Right ventricle myocardium inferior (tissue), 1 donor: ENCODE measurements around the gene CASP2. TPM values are rescaled to one million over a fixed set of nuclear protein-coding genes. Genes with fewer than 3 reads are reported as not detected.
"Not testable (repeated sequence)": the region's sequence is repeated elsewhere in the genome, so short reads cannot be mapped to it uniquely, and the experiment has no call there.

Experiments
- ATAC-seq: fragments of 200-7000 bp; cut with Tn5 transposase; one replicate; pipeline ENCODE4 v1.9.1; 2020; ENCODE audit warnings: mild to moderate bottlenecking, moderate library complexity
- DNase-seq: peaks from one replicate; pipeline ENCODE4 v3.0.0; 2021; ENCODE audit errors: missing footprints
- intact Hi-C: fragments of 100-400 bp; cut with DNase I; formaldehyde crosslinking; loops from one replicate; pipeline ENCODE4 v1.11.0; 2022
- total RNA-seq: library from RNA; stranded (reverse); fragmentation: NEBNext Ultra II Directional; extraction: Animal tissue kit (Norgen Biotek cat#: 25700); gene quantifications from one replicate; pipeline ENCODE4 v1.2.1, GENCODE V29; 2021
- donor health status: DM: no; HTN: yes; CAD: no; lungs with severe emphysema.

The CASP2 gene
- total RNA-seq, 1 donor from 2014 or later: 11.8 TPM

GRCh38 chr7:143259765-143260164 is 28.4 kb upstream of the CASP2 start:
- DNase-seq (no peak), ATAC-seq (no peak)
- intact Hi-C loops: no loop called here

- intact Hi-C loops: no loop called here
- DNase-seq (no peak), ATAC-seq (no peak)
Observed at GRCh38 chr7:143261901-143262300, 26.2 kb upstream of the CASP2 start.

- intact Hi-C loops: loop anchor here (1.0 kb wide), 2 partner anchors 22 to 117 kb away; no protein-coding TSS in a partner anchor
- ATAC-seq: peak; percentile 98
Observed at GRCh38 chr7:143263266-143264195, 24.6 kb upstream of the CASP2 start, which contains the start of gene GSTK1. GSTK1 (plus strand) TSS chr7:143263441; CDS start chr7:143263514, 73 bp downstream.

GRCh38 chr7:143264196-143264568 is 24.0 kb upstream of the CASP2 start:
- DNase-seq, ATAC-seq, intact Hi-C loops: not testable (repeated sequence)

More at GRCh38 chr7:143263266-143264195, 24.6 kb upstream of the CASP2 start, which contains the start of gene GSTK1:
- peak; percentile 95 for DNase-seq

GRCh38 chr7:143265017-143265693 is 23.0 kb upstream of the CASP2 start:
- ATAC-seq (no peak), DNase-seq (no peak)
- intact Hi-C loops: no loop called here

GRCh38 chr7:143269251-143269650 is 18.9 kb upstream of the CASP2 start:
- ATAC-seq: no peak
- intact Hi-C loops: no loop called here

GRCh38 chr7:143271240-143271639 is 16.9 kb upstream of the CASP2 start:
- DNase-seq (no peak), ATAC-seq (no peak)
- intact Hi-C loops: no loop called here

More at GRCh38 chr7:143269251-143269650, 18.9 kb upstream of the CASP2 start:
- no peak for DNase-seq

- ATAC-seq: no peak
- no peak for DNase-seq
- intact Hi-C loops: no loop called here
Observed at GRCh38 chr7:143272871-143273270, 15.3 kb upstream of the CASP2 start.

- peak; percentile 80 for ATAC-seq
- no peak for DNase-seq
- intact Hi-C loops: no loop called here
Observed at GRCh38 chr7:143279186-143280098, 8.7 kb upstream of the CASP2 start.

- no peak for DNase-seq
- intact Hi-C loops: no loop called here
- ATAC-seq: no peak
Observed at GRCh38 chr7:143280160-143280559, 8.0 kb upstream of the CASP2 start.

- ATAC-seq (no peak), DNase-seq (no peak)
- intact Hi-C loops: no loop called here
Observed at GRCh38 chr7:143280566-143280965, 7.6 kb upstream of the CASP2 start.

GRCh38 chr7:143281529-143281928 is 6.6 kb upstream of the CASP2 start:
- intact Hi-C loops: no loop called here
- ATAC-seq (no peak), DNase-seq (no peak)

- ATAC-seq: no peak
Observed at GRCh38 chr7:143282124-143282523, 6.0 kb upstream of the CASP2 start.

GRCh38 chr7:143283381-143283780 is 4.8 kb upstream of the CASP2 start:
- DNase-seq: no peak
- ATAC-seq: no peak
- intact Hi-C loops: no loop called here

More at GRCh38 chr7:143282124-143282523, 6.0 kb upstream of the CASP2 start:
- no peak for DNase-seq
- intact Hi-C loops: no loop called here

GRCh38 chr7:143284591-143285469 is 3.3 kb upstream of the CASP2 start, which contains the start of gene TMEM139:
TMEM139 (plus strand) TSS chr7:143284958; CDS start chr7:143285958, 1,000 bp downstream.
- intact Hi-C loops: loop anchor here (1.0 to 5.0 kb wide), 2 partner anchors 22 to 43 kb away; partner anchors contain the start of gene GSTK1
- DNase-seq: no peak
- peak; percentile 23 for ATAC-seq

GRCh38 chr7:143285470-143285778 is 2.7 kb upstream of the CASP2 start:
- no peak for DNase-seq
- peak; percentile 53 for ATAC-seq
- intact Hi-C loops: loop anchor here (1.0 to 5.0 kb wide), 2 partner anchors 22 to 43 kb away; partner anchors contain the start of gene GSTK1

GRCh38 chr7:143285806-143286521 is 2.2 kb upstream of the CASP2 start:
- DNase-seq (no peak), ATAC-seq (no peak)
- intact Hi-C loops: loop anchor here (1.0 to 5.0 kb wide), 2 partner anchors 23 to 44 kb away; partner anchors contain the start of gene GSTK1
